K562 (cell line): Measurements from ENCODE around the gene TMEM86B. TPM values are rescaled to one million over a fixed set of nuclear protein-coding genes. Genes with fewer than 3 reads are reported as not detected.

ENCODE experiments used
- ARHGAP35 ChIP-seq: fragments of 450-650 bp; IDR thresholded peaks from 2 replicates; pipeline ENCODE4 v1.6.1; 2018; ENCODE audit not compliant: partially characterized antibody
- ARID2 ChIP-seq: fragments of 450-650 bp; IDR thresholded peaks from 2 replicates; pipeline ENCODE4 v1.6.1; 2017; ENCODE audit warnings: antibody characterized with exemption, mild to moderate bottlenecking
- BRCA1 ChIP-seq, 2 experiments: fragments of 450-650 bp in 1 of 2; sonication (generic) in 1 of 2; formaldehyde crosslinking in 1 of 2; IDR thresholded peaks; 2 replicates each; pipeline versions ENCODE4 v1.5.0 to v1.6.1; 2017 to 2020; ENCODE audit warnings: mild to moderate bottlenecking in 1 of 2, missing genetic modification reagents in 1 of 2
- CBFA2T2 ChIP-seq: fragments of 450-650 bp; conservative IDR thresholded peaks from 2 replicates; pipeline ENCODE4 v1.6.1; 2017; ENCODE audit warnings: mild to moderate bottlenecking
- CBFA2T3 ChIP-seq: fragments of 450-650 bp; IDR thresholded peaks from 2 replicates; pipeline ENCODE4 v1.6.1; 2017
- E4F1 ChIP-seq: fragments of 250-450 bp; sonication (Bioruptor Pico); IDR thresholded peaks from 2 replicates; pipeline ENCODE4 v1.5.0; 2021; ENCODE audit warnings: mild to moderate bottlenecking, borderline replicate concordance
- ELK3 ChIP-seq: fragments of 450-650 bp; formaldehyde crosslinking; IDR thresholded peaks from 2 replicates; pipeline ENCODE4 v1.4.0; 2020; ENCODE audit warnings: mild to moderate bottlenecking
- FOXA1 ChIP-seq: fragments of 450-650 bp; IDR thresholded peaks from 2 replicates; pipeline ENCODE4 v1.6.1; 2016; ENCODE audit warnings: mild to moderate bottlenecking, borderline replicate concordance
- GTF3C2 ChIP-seq: IDR thresholded peaks from 3 replicates; pipeline ENCODE4 v1.6.1; 2011; ENCODE audit warnings: borderline replicate concordance, mild to moderate bottlenecking, moderate library complexity; ENCODE audit not compliant: insufficient read length; ENCODE audit errors: extremely low read depth
- NUFIP1 ChIP-seq: fragments of 450-650 bp; IDR thresholded peaks from 2 replicates; pipeline ENCODE4 v1.6.1; 2018; ENCODE audit not compliant: partially characterized antibody
- SIN3B ChIP-seq: fragments of 450-650 bp; IDR thresholded peaks from 2 replicates; pipeline ENCODE4 v1.6.1; 2017; ENCODE audit warnings: low read depth, mild to moderate bottlenecking, moderate library complexity
- THAP7 ChIP-seq: fragments of 250-450 bp; sonication (Bioruptor Pico); IDR thresholded peaks from 2 replicates; pipeline ENCODE4 v1.5.0; 2021
- THRA ChIP-seq: fragments of 450-650 bp; IDR thresholded peaks from 2 replicates; pipeline ENCODE4 v1.6.1; 2017; ENCODE audit warnings: mild to moderate bottlenecking, moderate library complexity
- WHSC1 ChIP-seq: IDR thresholded peaks from one replicate; pipeline ENCODE4 v1.6.1; 2012; ENCODE audit warnings: low read length, control low read depth, inconsistent platforms
- ZNF347 ChIP-seq: fragments of 450-650 bp; formaldehyde crosslinking; IDR thresholded peaks from 2 replicates; pipeline ENCODE4 v1.4.0; 2020; ENCODE audit warnings: low read depth, mild to moderate bottlenecking, moderate library complexity
- ZNF639 ChIP-seq, 2 experiments: fragments of 200-800 bp in 1 of 2; sonication (Bioruptor generic) in 1 of 2; sonication (generic) in 1 of 2; formaldehyde crosslinking in 1 of 2; IDR thresholded peaks in 1 of 2; conservative IDR thresholded peaks in 1 of 2; 2 replicates each; pipeline versions ENCODE4 v1.5.0 to v1.6.1; 2016 to 2020; ENCODE audit warnings: missing compliant biosample characterization in 1 of 2, missing genetic modification characterization in 1 of 2, missing genetic modification reagents in 1 of 2
- polyA plus RNA-seq, 8 experiments: library from polyadenylated mRNA; depleted of rRNA in 4 of 8; stranded (reverse) in 5 of 8; unstranded in 3 of 8; fragments of >200 nt; fragmentation: Nextera tagmentation in 2 of 8; fragmentation: Illumina TruSeq in 1 of 8; extraction: Ambion mirVana in 2 of 8; extraction: Trizol in 1 of 8; gene quantifications; 2 replicates each; pipeline versions ENCODE4 v1.2.1 to v1.2.3, GENCODE V29; 2011 to 2014; ENCODE audit warnings: inconsistent platforms in 1 of 8, missing spikeins in 1 of 8
- total RNA-seq, 7 experiments: library from RNA; depleted of rRNA in 6 of 7; stranded (reverse); fragments of >200 nt in 6 of 7; fragmentation: Illumina TruSeq in 2 of 7; extraction: Trizol in 2 of 7; gene quantifications; 2 replicates each; pipeline versions ENCODE4 v1.2.1 to v1.2.3, GENCODE V29; 2011 to 2021; ENCODE audit warnings: low replicate concordance in 1 of 7

The TMEM86B gene
- total and polyA plus RNA-seq, 9 of the 15 experiments (the other 6 are each of a cell fraction or from before 2014, with no cell fraction given): 0.28 to 7.9 (median 2.1) TPM

- TF ChIP-seq SIN3B (0 out of 2 replicates have a peak, but pooled peaks have one; percentile 28), ZNF639 (CRISPR knock-in tag; conservative IDR thresholded peaks at IDR 0.05 in 1 of 2, IDR thresholded peaks at IDR 0.05 in 1 of 2) (peak in 1 of 2 experiments; percentile 83; a peak in 2 of 4 replicates), ZNF347 (CRISPR knock-in tag) (no peak), FOXA1 (no peak), ARHGAP35 (no peak), ARID2 (no peak), ELK3 (CRISPR knock-in tag) (no peak), WHSC1 (no peak), CBFA2T2 (peak; percentile 23; the same call in 1 of the 2 replicates), GTF3C2 (no peak), CBFA2T3 (peak; percentile 60; the same call in 1 of the 2 replicates), THRA (no peak), E4F1 (CRISPR knock-in tag) (no peak), NUFIP1 (peak; percentile 99), THAP7 (CRISPR knock-in tag) (peak; percentile 84), BRCA1 (IDR thresholded peaks at IDR 0.05) (no peak), BRCA1 (CRISPR knock-in tag; IDR thresholded peaks at IDR 0.05) (no peak)
These were observed 11.9 kb downstream of the TMEM86B start (continued) for GRCh38 chr19:55216461-55217198.
